NOMO-1 treated with DMSO at 0.1 percent for 48 hours (cell line): Measurements from ENCODE around the gene ACVR1B.
A peak's percentile ranks its signal among the peaks of the same experiment; 100 is the strongest.
"Not testable (repeated sequence)": the region's sequence is repeated elsewhere in the genome, so short reads cannot be mapped to it uniquely, and the experiment has no call there.

ENCODE experiments used
- DNase-seq: peaks from one replicate; lab custom pipeline; 2025; ENCODE audit not compliant: unreplicated experiment; lab: John Stamatoyannopoulos, UW

The ACVR1B gene

DNA sequence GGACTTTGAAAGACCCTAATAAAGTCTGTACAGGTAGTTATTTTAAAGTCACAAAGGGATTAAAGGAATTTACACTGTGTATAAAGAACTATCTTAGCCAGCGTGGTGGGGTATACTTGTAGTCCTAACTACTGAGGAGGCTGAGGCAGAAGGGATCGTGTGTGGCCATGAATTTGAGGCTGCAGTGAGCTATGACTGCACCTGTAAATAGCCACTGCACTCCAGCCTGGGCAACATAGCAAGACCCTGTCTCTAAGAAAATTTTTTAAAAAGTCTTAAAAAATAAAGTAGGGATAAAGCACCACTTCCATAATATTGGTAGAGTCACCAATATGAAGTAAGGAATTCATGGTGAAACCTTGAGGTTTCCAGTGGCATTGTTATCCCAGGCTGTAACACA is 18.1 kb downstream of the ACVR1B start:
- DNase-seq: no peak

DNA sequence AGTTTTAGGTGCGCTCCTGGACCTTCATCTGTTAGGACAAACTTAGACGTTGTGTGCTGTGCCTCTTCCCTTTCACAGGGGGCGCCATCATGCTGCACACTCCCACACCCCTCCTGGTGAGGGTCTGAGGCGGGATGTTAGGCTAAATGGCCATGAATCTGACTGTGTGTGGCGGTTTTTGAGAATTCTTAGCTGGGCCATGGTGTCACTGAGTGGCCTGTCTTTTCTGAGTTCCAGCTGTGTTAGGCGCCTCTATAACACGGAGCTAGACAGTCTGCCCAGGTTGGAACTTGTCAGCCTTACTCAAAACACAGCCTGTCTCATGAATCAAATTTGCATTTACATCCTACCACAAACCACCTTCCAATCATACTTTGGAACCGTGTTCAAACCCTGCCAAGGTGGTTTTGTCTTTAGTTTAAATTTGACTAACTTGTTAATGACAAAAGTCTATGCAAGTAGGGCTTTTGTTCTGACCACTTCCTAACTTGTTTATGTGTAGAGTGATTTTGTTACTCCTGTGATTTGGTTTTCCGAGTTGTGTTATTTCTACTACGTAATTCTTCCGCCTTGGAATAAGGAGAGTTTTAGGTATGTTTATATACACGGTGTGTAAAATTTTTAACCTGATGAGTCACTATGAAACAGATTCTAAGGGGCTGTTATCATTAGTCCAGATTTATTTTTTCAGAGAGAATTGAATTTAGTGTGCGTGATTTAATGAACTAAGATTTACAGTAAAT is 19.6 kb downstream of the ACVR1B start:
- DNase-seq: no peak

DNA sequence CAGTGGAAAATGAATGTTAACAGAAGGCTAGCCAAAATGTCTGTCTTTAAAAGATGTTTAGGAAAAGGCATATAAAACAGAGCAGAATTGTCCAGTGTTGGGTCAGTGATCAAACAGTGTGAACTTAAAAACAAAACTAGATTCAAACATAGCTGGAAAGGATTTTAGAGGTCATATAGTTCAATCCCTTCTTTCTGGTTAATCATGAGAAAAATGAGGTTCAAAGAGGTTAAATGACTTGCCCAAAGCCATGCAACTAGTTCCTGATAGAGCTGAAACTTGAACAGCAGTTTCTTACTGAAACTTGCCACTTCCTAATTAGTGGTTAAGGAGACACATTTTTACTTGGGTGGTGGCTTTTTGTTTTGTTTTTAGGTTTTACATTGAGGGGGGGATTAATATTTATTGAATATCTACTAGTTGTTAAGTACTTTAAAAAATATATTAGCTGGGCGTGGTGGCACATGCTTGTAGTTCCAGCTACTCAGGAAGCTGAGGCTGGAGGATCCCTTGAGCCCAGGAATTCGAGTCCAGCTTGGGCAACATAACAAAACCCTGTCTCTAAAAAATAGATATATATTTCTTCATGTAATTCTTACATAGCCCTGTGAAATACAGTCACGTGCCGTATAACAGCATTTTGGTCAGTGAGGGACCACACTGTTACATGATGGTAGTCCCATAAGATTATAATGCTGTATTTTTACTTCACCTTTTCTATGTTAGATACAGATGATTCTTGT is 20.4 kb downstream of the ACVR1B start:
- peak; percentile 67 for DNase-seq

DNA sequence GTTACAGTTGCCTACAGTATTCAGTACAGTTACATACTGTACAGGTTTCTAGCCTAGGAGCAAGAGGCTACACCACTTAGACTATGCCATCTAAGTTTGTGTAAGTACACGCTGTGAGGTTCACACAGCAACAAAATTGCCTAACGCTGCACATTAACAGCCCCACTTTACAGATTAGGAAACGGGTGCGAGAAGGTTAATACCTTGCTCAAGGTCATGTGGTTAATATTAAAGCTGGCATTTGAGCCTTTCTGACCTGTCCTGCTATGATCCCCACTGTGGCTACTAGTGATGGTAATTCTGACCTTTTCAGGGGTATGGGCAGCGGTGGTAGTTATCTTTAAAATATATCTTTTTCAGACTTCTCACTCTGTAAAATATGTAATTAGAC is 20.9 kb downstream of the ACVR1B start:
- DNase-seq: peak; percentile 34

DNA sequence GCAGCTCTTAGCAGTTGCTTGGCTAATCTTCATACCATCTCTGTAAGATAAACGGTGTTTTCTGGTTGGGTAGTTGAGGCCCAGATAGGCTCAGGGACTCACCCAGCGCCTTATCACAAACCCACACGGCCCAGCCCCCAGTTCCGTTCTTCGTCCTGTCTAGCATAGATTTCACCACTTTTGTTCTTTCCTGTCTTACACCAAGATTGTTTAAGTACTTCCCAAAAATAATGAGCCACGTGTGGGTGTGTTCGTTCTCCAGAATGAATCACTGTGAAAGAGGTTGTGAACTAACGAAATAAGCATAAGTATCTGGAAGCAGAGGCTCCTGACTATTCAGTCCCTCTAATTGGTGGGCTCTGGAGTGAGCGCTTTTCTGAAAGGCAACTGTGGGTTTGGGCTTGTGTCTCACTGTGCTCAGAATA is 21.4 kb downstream of the ACVR1B start:
- DNase-seq: peak; percentile 99

DNA sequence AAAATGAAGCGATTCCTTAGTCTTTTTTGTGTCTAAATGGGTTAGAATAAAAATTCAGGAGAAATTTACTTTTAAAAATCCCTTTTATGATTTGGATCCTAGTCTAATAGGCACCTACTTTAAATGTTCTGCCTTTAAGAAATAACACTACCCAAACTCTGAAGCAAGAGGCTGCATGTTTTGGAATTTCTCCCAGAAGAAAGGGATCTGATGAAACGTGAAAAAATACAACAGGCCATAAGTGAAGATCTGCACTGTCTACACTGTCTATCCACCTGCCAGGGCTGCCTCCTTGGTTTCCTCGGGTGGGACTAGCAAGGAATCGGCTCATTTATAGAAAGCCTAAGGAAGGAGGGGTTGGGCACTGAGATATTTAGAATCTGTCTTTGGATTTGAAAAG is 22.1 kb downstream of the ACVR1B start:
- DNase-seq: no peak

DNA sequence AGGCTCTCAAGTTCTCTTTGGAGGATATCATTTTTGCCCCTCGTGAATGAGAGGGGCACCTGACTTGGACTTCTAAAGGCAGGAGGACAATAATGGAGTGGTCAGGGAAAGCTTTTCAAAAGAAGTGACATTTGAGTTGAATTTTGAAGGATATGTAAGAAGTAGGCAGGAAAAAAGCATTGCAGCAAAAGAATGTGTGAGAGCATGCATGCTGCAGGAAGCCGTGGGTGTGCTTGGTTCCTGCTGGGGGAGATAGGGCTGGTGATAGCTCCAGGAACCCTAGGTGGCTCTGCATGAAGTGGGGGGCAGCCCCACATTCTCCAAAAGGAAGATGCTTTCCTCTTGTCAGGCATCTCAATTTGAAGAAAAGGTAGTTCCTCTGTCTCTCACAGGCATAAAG is 23.1 kb downstream of the ACVR1B start:
- no peak for DNase-seq

- no peak for DNase-seq
Observed at GRCh38 chr12:51975196-51975595, 23.7 kb downstream of the ACVR1B start.

DNA sequence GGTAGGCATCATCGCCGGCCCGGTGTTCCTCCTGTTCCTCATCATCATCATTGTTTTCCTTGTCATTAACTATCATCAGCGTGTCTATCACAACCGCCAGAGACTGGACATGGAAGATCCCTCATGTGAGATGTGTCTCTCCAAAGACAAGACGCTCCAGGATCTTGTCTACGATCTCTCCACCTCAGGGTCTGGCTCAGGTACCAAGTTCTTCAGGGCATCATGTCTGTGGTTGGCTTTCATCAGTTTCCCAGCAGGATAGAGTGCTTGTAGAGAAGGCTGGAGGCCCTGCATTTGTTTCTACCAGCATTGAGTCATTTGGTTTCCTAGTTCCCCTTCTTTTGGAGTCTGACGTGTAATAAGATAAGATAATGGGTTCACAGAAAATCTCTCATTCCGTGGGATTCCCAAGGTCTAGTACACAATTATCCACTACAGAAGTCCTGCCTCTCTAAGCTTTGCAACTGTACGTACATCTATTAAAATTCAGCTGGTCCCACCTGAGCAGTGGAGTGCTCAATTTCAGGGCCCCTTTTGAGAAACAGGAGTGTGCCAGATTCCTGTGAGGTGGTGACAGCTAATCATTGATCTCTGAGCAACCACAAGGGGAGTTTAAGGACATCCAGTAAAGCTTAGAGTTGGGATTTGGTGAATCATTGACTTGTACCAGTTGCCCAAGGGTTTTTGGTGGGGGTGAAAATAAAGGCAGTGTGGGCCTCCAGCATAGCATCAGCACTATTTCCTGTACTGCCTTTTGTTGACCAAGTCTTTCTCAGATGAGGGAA is 25.1 kb downstream of the ACVR1B start:
- DNase-seq: peak; percentile 48

DNA sequence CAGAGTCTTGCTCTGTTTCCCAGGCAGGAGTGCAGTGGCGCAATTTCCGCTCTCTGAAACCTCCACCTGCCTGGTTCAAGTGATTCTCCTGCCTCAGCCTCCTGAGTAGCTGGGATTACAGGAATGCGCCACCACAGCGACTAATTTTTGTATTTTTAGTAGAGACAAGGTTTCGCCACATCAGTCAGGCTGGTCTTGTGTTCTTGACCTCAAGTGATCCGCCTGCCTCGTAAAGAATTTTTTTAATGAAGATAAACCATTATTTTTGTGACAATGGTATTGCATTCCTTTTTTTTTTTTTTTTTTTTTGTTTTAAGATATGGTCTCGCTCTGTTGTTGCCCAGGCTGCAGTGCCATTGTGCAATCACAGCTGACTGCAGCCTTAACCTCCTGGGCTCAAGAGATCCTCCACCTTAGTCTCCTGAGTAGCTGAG is 25.8 kb downstream of the ACVR1B start:
- peak; percentile 6 for DNase-seq

- DNase-seq: not testable (repeated sequence)
Observed at GRCh38 chr12:51979306-51979705, 27.8 kb downstream of the ACVR1B start.

- DNase-seq: peak; percentile 60
Observed at GRCh38 chr12:51980051-51980808, 28.7 kb downstream of the ACVR1B start.

DNA sequence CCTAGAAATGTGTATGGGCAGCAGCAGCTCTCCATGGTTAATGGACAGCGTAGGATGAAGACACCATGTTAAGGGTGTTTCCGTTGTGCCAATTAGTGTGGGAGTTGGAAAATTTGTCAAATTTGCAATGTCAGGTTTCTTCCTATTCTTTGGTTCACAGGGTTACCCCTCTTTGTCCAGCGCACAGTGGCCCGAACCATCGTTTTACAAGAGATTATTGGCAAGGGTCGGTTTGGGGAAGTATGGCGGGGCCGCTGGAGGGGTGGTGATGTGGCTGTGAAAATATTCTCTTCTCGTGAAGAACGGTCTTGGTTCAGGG is 29.3 kb downstream of the ACVR1B start:
- no peak for DNase-seq

GRCh38 chr12:51984657-51985056 is 33.2 kb downstream of the ACVR1B start:
- no peak for DNase-seq

DNA sequence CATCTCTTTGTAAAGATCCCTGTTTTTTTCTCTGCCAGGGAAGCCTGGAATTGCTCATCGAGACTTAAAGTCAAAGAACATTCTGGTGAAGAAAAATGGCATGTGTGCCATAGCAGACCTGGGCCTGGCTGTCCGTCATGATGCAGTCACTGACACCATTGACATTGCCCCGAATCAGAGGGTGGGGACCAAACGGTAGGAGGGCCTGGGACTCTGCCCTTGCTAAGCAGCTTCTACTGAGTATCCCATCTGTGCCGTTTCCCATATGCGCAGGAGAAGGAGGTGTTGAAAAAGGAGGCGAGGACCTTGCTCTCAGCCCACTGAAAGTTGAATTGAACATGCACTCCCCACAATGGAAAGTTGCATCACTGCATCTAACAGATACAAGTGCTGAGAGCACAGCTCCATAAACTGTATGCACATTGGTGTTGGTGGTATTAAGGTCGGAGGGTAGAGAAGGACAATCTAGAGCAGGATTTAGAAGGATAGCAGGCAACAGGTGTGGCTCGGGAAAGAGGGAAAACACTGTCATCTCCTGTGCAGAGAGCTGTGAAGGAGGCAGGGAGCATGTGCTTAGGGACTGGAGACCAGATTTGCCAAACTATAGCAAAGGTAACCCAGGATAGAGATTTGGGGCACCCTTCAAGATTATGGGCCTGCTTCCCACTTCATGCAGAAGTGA is 33.8 kb downstream of the ACVR1B start:
- no peak for DNase-seq

- no peak for DNase-seq
Observed at GRCh38 chr12:51986834-51987233, 35.3 kb downstream of the ACVR1B start.

GRCh38 chr12:51992246-51992645 is 40.7 kb downstream of the ACVR1B start:
- no peak for DNase-seq

DNA sequence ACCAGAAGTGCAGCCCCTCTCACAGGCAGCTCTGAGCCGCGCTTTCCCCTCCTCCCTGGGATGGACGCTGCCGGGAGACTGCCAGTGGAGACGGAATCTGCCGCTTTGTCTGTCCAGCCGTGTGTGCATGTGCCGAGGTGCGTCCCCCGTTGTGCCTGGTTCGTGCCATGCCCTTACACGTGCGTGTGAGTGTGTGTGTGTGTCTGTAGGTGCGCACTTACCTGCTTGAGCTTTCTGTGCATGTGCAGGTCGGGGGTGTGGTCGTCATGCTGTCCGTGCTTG is 43.0 kb downstream of the ACVR1B start:
- DNase-seq: no peak

- no peak for DNase-seq
Observed at GRCh38 chr12:51994959-51995358, 43.5 kb downstream of the ACVR1B start.

DNA sequence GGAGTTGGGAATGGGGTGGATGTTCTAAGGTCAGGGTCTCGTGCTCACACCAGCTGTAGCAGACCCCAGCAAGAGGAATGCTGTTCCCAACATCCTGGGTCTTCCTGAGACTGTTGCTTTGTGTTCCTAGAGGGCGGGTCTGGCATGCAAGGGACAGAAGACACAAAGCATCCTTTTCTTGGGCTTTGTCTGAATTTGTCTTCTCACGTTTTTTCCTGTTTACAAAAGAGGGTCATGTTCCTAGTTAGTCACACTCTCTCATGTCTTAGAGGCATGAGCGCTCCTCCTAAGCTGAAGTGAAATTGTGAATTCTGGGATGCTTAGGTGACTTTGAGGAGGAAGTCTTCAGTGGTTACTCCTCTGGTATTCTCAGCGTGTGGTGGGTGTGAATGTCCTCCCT is 45.6 kb downstream of the ACVR1B start:
- DNase-seq: no peak

- DNase-seq: no peak
Observed at GRCh38 chr12:52003016-52003550, 51.6 kb downstream of the ACVR1B start.
